Stimulated activated CD4-positive, alpha-beta T cell treated with anti-CD3 and anti-CD28 coated beads, TNF-alpha, amount 100 ng/mL, for 24 hours (primary cell): Measurements from ENCODE around the gene PLCB4.

ENCODE experiments used
- DNase-seq, 3 experiments: peaks; one replicate each; pipeline ENCODE4 v3.0.0-alpha.2; 2020; ENCODE audit warnings: low read depth in 3 of 3

The PLCB4 gene

DNA sequence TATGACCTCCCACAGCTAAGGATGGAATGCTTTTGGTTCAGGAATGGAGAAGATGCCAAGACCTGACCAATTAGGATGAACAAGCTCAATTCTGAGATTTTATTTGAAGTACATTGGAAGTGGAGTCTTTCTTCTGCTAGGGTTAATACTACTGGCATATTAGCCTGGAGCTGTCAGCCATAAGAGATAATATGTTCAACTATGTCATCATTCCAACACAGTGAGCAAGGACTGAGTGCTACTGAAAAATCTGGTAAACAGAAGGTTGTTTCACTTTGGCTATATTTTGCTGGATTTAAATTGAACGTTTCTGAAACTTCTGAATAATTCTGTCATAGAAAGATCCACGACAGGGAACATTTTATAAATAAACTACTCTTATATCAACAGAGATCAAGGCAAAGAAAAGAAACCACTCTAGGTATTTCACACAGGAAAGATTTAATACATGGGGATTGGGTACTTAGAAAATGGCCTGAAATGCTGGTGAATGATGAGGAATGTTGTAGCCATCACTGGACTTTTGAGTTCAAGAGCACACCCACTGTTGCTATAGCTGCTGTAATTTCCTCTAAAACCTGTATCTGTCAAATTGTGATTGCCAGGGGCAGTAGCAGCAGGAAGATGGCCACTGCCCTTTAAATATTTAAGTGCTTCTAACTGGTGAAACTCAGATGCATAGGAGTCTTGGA is 200.5 kb downstream of the PLCB4 start:
- DNase-seq: no peak

DNA sequence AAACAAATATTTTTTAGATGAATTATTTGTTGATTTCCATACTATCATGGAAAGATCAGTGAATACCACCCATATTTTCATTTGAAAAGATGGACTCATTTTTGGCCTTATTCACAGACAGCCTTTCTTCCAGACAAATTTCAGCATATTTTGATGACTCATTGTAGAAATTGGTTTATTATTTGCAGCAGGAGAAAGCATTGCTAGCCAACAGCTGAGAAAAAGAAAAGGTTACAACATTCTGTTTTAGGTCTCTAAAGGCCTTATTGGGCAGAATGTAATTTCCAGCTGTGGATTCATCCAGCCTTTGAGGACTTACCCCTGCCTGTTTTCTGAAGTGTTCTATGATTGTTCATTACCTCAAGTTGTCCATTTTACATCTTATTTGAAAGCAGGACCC is 201.9 kb downstream of the PLCB4 start:
- DNase-seq: no peak

DNA sequence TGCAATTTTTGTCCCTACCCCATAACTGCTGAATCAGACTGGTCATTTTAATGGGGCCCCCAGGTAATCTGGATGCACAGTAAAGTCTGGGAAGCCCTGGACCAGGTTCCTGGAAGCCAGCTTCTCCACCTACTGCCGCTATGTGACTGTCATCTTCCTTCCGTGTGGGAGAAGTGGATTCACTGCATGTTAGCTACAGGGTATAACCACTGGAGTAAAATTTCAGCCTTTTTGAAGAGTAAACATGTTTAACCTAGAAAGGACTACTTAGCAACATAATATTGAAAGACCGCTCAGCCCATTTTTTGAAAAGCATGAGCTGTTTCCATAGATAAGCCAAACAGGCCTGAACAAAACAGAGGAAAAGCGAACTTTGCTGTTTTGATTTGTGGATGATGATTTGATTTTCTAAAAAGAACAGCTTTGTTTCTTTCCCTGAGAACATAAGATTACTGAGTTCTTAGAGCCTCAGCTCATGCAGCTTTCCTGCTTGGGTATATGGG is 208.1 kb downstream of the PLCB4 start:
- DNase-seq: no peak

DNA sequence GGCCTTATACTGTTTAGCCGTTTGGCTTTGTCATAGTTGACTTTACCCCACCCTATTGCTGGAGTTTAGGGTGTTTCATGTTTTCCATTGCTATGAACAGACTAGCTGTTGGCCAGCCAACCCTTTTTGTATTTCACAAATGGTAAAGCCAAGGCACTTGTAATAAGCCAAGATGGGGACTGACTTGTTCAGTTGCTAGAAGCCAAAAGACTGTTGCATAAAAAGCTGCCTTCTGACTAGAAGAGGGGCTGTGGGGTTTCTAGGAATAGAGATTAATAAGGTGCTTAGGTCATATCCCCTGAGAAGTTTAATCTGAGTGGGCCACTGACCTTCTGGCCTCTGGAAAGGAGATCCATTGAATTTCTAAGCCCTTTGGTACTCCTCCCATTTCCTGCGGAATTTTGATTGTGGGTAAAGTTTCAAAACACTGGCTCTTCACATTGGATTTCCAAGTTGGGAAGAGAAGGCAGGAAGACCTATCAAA is 211.1 kb downstream of the PLCB4 start:
- no peak for DNase-seq

DNA sequence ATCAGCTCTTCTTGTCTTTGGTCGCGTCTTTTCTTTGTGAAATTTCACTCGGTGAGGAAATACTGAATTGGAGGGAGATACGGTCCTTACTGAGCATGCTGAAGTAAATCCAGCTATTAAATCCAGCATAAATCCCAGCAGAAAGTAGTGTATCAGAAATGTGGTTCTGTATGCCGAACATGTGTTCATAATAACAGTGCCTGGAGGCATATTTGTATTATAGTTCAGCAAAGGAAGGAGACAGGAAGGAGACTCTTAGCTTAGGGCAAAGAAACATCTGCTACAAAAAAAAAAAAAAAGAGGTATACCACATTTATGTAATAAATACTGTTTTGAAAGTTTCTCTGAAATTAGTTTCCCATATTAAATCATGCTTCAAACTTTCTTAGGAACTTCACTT is 211.8 kb downstream of the PLCB4 start:
- no peak for DNase-seq

DNA sequence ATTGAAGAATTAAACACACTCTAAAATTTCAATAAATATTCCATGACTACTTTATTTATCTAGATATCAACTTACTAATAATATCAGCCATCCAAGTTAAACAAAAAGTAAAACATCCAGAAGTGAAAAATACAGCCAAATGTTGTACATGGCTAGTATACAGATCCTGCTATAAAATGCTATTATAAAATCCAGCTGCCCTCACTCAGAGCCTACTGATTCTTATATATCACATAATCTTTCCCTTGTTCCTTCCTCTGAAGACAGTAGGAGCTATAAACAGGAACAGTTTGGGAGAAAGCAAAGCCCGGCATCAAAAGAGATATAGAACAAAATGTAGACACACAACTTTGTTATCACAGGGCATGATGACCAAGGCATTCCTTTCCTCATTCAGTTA is 212.9 kb downstream of the PLCB4 start:
- no peak for DNase-seq

DNA sequence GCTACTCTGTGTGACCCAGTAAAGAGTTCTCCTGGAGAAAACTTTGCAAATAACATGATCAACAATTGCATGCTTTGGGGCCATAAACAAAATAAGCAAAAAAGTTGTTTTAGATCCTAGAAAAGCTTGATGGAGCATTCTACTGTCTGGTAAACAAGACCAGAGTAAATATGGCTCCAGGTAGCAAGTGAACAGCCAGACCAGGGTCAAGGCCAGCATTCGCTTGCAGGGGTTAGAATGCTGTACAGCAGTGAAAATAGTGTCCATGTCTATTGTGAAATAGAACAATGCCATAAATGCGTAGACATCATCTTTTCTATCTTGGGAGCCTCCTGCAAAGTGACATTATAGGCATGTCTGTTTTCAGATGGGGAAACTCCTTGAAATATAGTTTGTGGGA is 216.7 kb downstream of the PLCB4 start:
- no peak for DNase-seq

DNA sequence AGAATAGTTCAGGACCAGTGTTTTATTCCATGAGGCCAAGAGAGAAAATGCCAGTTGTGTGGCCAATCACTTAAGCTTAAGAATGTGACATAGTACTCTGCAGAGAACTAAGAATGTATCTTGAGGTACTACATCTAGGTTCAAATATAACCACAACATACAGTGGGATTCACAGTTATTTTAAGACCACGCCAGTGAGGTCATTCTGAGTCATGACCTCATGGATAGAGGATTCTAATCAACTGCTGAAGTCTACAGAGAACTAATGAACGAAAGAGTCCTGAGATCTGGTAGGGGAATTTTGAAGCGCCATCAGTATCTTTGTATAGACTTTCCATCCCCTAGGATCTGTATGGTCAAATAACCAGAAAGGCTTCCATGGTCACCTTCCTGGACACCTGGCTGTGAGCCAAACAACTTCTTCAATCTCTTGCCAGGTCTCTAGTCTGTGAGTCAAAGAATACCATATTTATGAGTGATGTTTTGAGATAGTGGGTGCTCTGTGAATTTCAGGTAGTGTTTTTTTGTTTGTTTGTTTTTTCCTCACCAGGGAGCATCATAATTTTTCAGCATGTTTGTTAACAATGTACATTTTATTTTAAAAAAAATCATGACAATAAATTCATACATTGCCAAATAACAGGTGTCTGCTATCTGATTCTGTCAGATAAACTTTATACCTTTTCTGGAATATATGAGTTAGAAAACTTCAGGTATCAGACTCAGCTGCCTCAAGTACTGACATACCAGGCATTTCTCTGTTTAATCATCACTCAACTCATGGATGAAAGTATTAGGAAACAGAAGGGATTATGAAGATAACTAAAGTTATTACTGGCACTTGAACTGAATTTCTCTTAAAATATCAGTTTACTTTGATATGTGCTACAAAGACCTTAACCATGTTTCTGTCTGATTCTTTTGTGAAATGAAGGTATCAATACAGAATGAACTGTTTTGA is 217.9 kb downstream of the PLCB4 start:
- no peak for DNase-seq

DNA sequence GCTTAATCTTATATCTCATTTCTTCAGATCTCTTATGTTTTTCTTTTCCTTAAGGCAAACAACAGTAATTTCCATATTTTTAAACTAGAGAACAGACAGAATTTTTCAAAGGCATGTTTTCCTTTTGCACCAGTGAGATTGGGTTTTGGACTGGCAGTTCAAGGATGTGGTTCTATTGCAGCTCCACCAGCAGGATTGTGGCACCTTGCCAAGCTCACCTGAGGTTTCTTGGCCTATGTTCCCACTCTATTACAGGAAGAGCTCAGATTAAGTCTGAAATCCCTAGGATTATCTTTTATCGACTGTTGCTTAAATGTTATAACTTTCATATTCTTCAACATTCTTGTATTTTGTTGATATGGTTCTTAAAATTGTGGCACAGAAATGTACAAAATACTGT is 218.9 kb downstream of the PLCB4 start:
- no peak for DNase-seq

DNA sequence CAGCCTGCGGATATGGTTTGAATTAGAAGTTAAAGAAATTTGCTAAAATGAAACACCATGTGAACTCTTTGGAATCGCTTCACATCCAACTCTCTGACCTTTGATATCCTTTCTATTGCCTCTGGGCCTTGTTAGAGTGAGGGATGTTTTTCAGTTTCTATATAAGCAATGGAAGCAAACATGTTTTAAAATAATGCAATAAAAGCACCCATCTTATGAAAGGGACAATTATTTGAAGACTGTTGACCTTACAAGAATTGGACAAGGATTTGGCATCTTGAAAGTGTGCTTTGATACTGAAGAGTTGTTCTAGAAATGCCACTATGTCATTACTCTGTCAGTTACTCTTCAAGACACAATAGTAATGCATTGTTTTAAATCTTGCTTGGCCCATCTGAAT is 221.4 kb downstream of the PLCB4 start:
- no peak for DNase-seq

DNA sequence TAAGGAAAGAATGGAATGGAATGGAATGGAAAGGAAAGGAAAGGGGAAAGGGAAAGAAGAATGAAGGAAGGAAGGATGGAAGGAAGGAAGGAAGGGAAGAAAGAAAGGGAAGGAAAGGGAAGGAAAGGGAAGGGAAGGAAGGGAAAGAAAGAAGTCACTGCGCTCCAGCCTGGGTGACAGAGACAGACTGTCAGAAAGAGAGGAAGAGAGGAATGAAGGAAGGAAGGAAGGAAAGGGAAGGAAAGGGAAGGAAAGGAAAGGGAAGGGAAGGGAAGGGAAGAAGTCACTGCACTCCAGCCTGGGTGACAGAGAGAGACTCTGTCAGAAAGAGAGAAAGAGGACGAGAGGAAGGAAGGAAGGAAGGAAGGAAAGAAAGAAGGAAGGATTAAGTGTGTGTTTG is 224.3 kb downstream of the PLCB4 start:
- no peak for DNase-seq

DNA sequence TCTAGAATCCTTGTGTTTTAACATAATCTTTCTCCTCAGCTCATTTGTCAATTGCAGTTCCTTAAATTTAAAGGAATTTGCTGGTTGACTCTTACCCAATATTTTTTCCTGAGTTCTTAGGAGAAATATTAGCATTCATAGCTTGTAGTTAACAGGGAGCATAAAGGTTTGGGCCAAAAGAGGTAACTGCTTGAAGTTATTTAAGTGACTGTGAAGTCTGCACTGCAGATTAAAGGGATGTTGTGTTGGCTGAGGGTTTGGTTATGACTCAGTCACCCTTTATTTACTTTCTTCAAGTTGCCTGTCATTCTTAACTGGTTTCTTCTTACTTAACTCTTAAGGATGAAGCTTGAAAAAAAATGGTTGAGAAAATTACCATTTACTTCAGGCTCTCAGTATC is 225.2 kb downstream of the PLCB4 start:
- no peak for DNase-seq

DNA sequence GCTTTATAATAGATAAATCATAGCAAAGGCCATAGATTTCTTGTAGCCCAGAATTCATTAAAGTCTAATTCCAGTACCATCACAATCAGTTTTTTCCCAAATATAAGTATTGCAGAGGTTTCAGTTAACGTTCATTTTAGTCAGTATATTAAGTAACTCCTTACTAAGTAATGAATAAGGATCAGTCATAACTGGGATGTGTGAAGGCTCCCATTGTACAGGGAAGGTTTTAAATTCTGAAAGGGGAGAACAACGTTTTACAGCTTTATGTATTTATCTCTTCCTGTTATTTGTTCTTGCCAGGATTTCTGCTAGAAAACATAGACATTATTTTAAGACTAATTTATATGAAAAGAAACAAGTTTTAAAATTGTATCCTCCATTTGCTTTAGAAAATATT is 230.0 kb downstream of the PLCB4 start:
- DNase-seq: no peak

DNA sequence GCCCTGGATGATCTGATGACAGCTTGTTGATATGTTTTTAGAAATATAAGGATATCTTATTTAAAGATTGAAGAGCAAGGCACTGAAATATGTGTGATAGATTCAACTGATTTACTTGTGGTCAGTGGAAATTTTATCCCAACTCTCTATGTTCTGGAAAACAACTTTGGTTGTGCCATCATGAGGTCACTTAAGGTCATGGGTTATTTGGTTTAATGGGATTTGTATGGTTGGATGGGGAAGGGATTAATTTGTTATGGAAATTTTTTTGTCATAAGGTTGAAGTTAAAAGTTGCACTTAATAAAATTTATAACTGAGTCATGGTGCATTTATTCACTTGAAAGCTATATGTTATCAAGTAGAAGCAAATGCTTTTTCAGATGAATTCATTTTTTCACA is 231.2 kb downstream of the PLCB4 start:
- DNase-seq: no peak

DNA sequence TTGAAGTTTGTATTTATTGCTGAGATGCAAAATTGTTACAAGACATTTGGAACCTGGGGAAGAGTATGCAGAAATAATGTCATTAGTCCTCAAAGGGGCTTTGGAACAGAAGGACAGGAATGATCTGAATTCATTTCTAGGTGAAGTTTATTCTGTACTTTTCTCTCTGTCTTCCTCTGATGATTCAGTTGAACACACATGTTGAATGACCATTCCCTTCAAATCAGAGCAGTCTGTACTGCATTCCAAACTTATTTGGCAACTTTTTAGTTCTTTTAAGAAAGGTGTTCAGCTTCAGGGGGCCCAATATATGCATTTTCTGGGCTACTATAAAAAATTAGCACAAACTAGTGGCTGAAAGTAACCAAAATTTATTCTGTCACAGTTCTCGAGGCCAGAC is 231.6 kb downstream of the PLCB4 start:
- no peak for DNase-seq

DNA sequence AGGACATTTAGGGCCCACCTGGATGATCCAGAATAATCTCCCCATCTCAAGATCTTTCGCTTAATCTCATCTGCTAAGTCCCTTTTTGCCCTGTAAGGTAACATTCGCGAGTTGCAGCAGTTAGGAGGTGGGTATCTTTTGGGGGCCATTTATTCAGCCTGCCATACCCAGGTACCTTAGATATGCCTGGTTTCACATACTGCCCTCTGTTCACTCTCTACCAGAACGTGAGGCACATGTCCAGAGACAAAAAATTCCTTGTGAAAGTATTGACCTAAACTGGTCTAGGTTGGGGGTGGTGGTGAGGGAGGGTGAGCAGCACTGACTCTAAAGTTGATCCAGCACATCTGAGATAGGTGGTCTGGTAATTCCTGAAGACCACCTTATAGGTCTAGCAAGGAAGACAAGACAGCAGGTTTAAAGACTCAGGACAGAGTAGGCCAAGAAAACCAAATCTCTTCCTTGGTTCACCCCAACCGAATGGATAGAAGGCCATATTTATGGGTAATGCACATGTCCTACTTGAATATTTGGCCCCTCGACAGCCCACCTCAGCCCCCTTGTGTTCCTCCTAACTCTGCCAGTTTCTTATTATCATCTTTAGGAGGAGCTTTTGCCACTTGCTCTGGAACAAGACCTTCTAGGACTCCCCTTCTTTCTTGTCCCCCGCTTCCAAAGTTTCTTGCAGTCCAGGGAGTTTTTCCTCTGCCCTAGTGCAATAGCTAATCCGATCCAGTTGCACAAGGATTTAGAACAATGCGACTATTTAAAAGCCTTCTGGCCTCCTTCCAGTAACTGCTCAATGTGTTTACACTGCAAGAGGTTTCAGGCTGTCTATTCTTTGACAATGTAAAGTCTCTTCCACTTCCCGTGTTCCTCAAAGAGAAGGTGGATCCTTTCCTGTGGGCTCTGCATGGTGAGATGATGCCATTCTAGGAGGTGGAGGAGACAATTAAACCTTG is 232.5 kb downstream of the PLCB4 start:
- no peak for DNase-seq

DNA sequence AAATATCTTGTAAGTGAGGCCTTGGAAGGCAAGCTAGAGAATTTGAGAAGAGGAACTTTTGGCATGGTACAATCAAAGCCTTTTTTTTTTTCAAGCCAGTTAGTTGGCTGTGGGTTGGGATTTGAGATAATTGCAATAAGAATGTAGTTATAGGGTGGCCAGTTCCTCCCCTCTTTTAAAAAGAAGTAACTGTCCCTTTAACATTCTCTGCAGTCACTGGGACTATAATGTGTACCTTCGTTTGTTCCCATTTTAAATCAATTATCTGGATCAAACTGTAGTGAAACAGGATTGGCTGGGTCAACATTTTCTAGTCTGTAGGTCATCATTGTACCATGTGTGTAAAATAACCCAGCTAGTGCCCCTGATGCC is 233.2 kb downstream of the PLCB4 start:
- no peak for DNase-seq

DNA sequence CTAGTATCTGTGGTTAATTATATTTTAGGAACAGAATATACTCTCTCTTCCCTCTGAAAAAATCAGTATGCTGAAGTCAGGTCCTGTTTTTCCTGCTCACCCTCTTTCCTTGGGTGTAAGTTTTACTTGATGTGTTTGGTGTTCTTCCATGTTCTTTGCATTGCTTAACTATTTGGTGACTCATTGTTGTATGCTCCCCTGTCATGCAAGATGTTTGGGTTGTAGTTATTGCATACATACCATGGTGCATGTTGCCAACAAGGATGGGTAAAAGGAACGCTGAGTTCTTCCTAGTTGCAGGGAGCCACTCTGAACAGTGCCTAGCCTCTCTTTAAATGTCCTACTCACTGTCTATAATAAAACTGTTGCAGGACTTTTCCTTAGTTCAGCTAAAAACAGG is 237.6 kb downstream of the PLCB4 start:
- DNase-seq: no peak

DNA sequence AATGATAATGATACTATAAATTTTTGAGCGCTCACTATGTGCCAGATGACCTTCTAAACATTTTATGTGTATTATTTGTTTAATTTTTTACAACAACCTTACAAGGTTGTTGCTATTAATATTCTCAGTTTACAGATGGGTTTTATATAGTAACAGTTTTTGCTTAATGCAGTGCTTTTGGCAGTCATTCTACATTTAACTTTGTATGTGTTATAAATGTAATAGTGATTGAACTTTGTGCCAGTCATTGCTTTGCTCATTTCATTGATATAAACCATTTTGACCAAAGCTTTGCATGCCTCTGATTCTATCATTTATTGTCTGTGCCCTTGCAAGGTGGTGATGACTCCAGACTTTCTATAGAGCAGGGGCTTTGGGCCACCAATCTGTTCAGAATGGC is 239.2 kb downstream of the PLCB4 start:
- no peak for DNase-seq

DNA sequence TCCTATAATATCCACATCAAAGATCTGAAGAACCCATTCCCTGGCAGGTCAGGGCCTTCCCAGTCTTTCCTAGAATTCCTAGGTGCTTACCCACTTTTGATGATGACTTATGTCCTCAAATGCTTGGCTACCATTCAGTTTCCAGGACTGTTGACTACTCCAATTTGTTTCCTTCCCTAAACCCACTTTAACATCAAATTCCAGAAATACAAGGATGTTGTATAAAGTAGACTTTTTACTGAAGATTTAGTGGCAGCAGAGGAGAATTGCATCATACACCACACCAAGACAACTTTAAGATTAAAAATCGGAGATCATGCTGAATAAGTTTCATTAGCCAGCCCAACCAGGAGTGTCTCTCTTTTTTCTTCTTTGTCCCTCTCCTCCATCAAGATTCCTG is 242.2 kb downstream of the PLCB4 start:
- no peak for DNase-seq

DNA sequence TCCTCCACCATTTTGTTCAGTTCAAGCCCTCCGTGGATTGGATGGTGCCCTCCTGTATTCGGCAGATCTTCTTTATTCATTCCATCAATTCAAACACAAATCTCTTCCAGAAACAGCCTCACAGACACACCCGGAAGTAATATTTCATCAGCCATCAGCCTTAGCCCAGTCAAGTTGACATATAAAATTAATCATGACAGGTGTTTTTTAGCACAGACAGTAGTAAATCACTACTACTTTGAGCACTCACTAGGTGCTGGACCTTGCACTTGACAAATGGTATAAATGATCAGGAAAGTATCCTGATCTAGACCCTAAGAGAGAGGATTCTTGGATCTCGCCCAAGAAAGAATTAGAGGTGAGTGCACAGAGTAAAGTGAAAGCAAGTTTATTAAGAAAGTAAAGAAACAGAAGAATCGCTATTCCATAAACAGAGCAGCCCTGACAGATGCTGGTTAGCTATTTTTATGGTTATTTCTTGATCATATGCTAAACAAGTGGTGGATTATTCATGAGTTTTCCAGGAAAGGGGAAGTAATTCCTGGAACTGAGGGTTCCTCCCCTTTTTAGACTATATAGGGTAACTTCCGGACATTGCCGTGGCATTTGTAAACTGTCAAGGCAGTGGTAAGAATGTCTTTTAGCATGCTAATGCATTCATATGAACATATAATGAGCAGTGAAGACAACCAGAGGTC is 250.9 kb downstream of the PLCB4 start:
- no peak for DNase-seq
